ENCODE data around the gene TNFSF13B.

GRCh38 chr13:108274718-108275117 is 5.2 kb downstream of the TNFSF13B start:
- TF ChIP-seq POLR2A (IDR thresholded peaks at IDR 0.05) (no peak), CTCF (IDR thresholded peaks at IDR 0.05) (no peak), EP300 (IDR thresholded peaks at IDR 0.05) (no peak)
